Naive thymus-derived CD8-positive, alpha-beta T cell (primary cell): ENCODE measurements around the gene ROR1. TPM values are rescaled to one million over a fixed set of nuclear protein-coding genes. Genes with fewer than 3 reads are reported as not detected.
"Not testable (repeated sequence)": the region's sequence is repeated elsewhere in the genome, so short reads cannot be mapped to it uniquely, and the experiment has no call there.

Experiments
- ATAC-seq, 2 donors: fragments of 150-1000 bp; cut with Tn5 transposase in 1 of 2; sonication (Bioruptor Pico), chemical (Tn5 transposase) in 1 of 2; 1 replicate in 1 of 2; 2 replicates in 1 of 2; pipeline ENCODE4 v1.10.0; 2021; ENCODE audit warnings: mild to moderate bottlenecking in 2 of 2, moderate library complexity in 2 of 2
- POLR2A ChIA-PET: fragments of 350-600 bp; sonication (Branson Sonifier 250); formaldehyde crosslinking; loops from one replicate; lab custom pipeline; 2021; ENCODE audit warnings: antibody characterized with exemption; lab: Charles Lee
- DNase-seq, 10 donors: peaks; one replicate each; pipeline versions ENCODE4 v3.0.0 to v3.0.0-alpha.2; 2020 to 2022
- H3K27ac Mint-ChIP-seq, 10 donors: one replicate each; pipeline ENCODE4 v1.8.0; 2020 to 2022; ENCODE audit warnings: mild to moderate bottlenecking in 10 of 10, mixed read lengths in 10 of 10, moderate library complexity in 4 of 10, inconsistent platforms in 1 of 10
- H3K27me3 Mint-ChIP-seq, 5 donors: one replicate each; pipeline ENCODE4 v1.8.0; 2021 to 2022; ENCODE audit warnings: mixed read lengths in 5 of 5
- H3K36me3 Mint-ChIP-seq, 3 donors: one replicate each; pipeline ENCODE4 v1.8.0; 2020 to 2022; ENCODE audit warnings: mixed read lengths in 3 of 3, mild to moderate bottlenecking in 2 of 3, inconsistent platforms in 1 of 3
- H3K4me1 Mint-ChIP-seq, 4 donors: one replicate each; pipeline ENCODE4 v1.8.0; 2021 to 2022; ENCODE audit warnings: mixed read lengths in 4 of 4
- H3K4me3 Mint-ChIP-seq, 10 donors: one replicate each; pipeline ENCODE4 v1.8.0; 2020 to 2022; ENCODE audit warnings: mild to moderate bottlenecking in 10 of 10, mixed read lengths in 10 of 10, moderate library complexity in 6 of 10, inconsistent platforms in 1 of 10
- H3K9me3 Mint-ChIP-seq, 9 donors: one replicate each; pipeline ENCODE4 v1.8.0; 2020 to 2022; ENCODE audit warnings: mixed read lengths in 9 of 9, mild to moderate bottlenecking in 3 of 9, inconsistent platforms in 1 of 9, moderate library complexity in 1 of 9
- polyA plus RNA-seq, 3 donors: library from polyadenylated mRNA; unstranded; fragments of 300-500 nt; fragmentation: Illumina TruSeq; gene quantifications; one replicate each; pipeline ENCODE4 v1.2.3, GENCODE V29; 2021
- total RNA-seq, 8 experiments: library from RNA in 2 of 8; stranded (reverse) in 2 of 8; gene quantifications; one replicate each; pipeline ENCODE4 v1.2.3 and lab custom pipeline; 2021 to 2026

The ROR1 gene
- total and polyA plus RNA-seq, 5 experiments from 2014 or later, result 0.44 to 0.80 TPM; not detected in 3

GRCh38 chr1:64080941-64081562 is 307.2 kb downstream of the ROR1 start:
- no peaks in the 10 kb centered on the region for H3K36me3 Mint-ChIP-seq
- no peaks in the 10 kb centered on the region for H3K27me3 Mint-ChIP-seq
- H3K4me3 Mint-ChIP-seq, result no peak overlapping the region
- no peak overlapping the region for H3K27ac Mint-ChIP-seq
- POLR2A ChIA-PET, result no interaction called here
- H3K4me1 Mint-ChIP-seq, result no peaks in the 10 kb centered on the region
- ATAC-seq, result no peak
- H3K9me3 Mint-ChIP-seq, result no peaks in the 10 kb centered on the region
- no peak for DNase-seq

DNA sequence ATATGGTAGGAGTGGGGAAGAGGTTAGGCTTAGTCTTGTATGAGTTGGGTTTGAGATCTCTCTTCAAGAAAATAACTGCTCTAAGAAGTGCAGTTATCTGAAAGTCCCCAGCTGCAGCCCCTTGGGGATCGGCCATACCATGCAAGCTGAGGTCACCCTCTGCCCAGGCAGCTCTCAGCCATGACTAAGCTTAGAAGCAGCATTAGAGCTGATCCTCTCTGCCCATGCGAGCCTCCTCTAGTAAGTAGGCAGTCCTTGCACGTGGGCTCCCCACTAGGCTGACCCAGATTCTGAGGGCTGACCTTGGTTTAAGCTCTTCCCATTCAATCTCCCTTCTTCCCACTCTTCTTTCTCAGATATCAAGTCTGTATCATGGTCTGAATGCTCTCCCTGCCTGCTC is 308.6 kb downstream of the ROR1 start:
- no peak overlapping the region for H3K4me3 Mint-ChIP-seq
- H3K4me1 Mint-ChIP-seq, result no peaks in the 10 kb centered on the region
- H3K9me3 Mint-ChIP-seq, result no peaks in the 10 kb centered on the region
- H3K36me3 Mint-ChIP-seq, result no peaks in the 10 kb centered on the region
- H3K27me3 Mint-ChIP-seq, result no peaks in the 10 kb centered on the region
- ATAC-seq, result no peak
- no peak overlapping the region for H3K27ac Mint-ChIP-seq
- DNase-seq, result no peak
- POLR2A ChIA-PET, result no interaction called here

- Mint-ChIP-seq H3K27me3 (no peaks in the 10 kb centered on the region), H3K36me3 (no peaks in the 10 kb centered on the region), H3K4me3 (no peak overlapping the region), H3K4me1 (no peaks in the 10 kb centered on the region), H3K27ac (no peak overlapping the region), H3K9me3 (peaks cover 0 to 1% (median 0%) of the 10 kb centered on the region in 9 donors)
- DNase-seq, result no peak
- POLR2A ChIA-PET, result no interaction called here
- ATAC-seq, result no peak
Measured at GRCh38 chr1:64084451-64084850, 310.6 kb downstream of the ROR1 start.

- Mint-ChIP-seq H3K4me3 (no peak overlapping the region), H3K9me3 (peaks cover 0 to 7% (median 0%) of the 10 kb centered on the region in 9 donors), H3K4me1 (no peaks in the 10 kb centered on the region), H3K36me3 (no peaks in the 10 kb centered on the region), H3K27me3 (peaks cover 0 to 4% (median 0%) of the 10 kb centered on the region in 5 donors), H3K27ac (no peak overlapping the region)
- POLR2A ChIA-PET, result no interaction called here
- no peak for DNase-seq
- ATAC-seq, result no peak
Measured at GRCh38 chr1:64087768-64088167, 314.0 kb downstream of the ROR1 start.

DNA sequence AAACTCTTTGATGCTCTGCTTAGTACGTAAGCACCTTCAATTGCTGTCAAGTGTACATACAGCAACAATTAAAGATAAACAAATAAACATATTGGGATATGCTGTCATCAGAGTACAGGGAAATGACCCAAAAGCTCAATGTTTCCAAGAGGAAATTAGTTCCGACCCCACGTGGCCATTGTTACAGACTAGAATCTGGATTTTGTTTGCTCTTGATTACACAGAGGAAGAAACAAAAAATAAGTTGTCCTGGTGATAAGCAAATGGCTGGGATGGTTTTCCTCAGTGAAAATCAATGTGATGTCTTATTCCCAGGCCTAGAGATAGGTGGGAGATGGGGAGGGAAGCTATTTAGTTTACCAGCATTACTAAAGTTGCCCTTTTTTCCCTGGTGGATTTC is 316.6 kb downstream of the ROR1 start:
- Mint-ChIP-seq H3K9me3 (peaks cover 0 to 7% (median 0%) of the 10 kb centered on the region in 9 donors), H3K4me3 (no peak overlapping the region), H3K27ac (no peak overlapping the region), H3K4me1 (no peaks in the 10 kb centered on the region), H3K27me3 (peaks cover 0 to 4% (median 0%) of the 10 kb centered on the region in 5 donors), H3K36me3 (no peaks in the 10 kb centered on the region)
- no peak for DNase-seq
- ATAC-seq, result no peak
- POLR2A ChIA-PET, result no interaction called here

DNA sequence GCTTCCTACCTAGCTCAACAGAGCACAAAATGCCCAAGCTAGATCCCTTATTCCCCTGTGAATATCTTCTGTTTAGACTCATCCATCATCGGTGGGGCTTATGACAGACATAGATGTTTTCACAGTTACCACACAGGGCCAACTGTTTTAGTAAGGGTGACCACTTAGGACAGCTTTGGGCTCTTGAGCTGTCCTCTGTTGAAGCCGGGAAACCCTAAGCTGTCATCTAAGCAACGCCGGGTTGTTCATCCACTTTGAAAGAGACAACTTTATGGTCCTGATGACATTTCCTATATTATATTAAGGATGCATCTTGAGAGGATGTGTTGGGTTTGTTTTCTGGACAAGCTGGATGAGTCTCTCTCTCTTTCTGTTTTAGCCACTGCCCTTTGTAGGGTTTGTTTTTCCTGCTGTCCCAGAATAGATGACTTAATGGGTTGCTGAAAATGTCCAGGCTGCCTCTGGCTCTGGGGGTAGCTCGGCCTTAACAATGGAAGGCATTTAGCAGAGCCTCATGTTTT is 319.1 kb downstream of the ROR1 start:
- no peak overlapping the region for H3K27ac Mint-ChIP-seq
- no peak for ATAC-seq
- no peak overlapping the region for H3K4me3 Mint-ChIP-seq
- no peak for DNase-seq
- H3K27me3 Mint-ChIP-seq, result peaks cover 0 to 4% (median 0%) of the 10 kb centered on the region in 5 donors
- no peaks in the 10 kb centered on the region for H3K36me3 Mint-ChIP-seq
- H3K4me1 Mint-ChIP-seq, result no peaks in the 10 kb centered on the region
- POLR2A ChIA-PET, result no interaction called here
- peaks cover 0 to 7% (median 0%) of the 10 kb centered on the region in 9 donors for H3K9me3 Mint-ChIP-seq

DNA sequence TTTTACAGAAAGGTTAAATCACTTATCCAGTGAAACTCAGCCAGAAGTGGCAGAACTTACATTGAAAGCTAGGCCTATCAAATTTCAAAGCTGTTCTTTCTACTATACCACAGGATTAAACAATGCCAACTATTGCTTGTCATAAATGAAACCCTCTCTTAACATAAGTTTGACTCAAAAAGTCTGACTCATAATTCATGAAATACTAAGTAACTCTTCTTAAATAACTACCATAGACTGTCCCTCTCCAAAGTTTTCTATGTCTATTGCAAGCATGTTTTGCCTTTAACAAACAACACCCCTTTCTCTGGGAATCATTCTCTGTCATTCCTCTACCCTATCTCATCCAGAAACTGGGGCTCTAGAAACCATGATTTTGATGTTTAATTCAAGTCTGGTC is 320.1 kb downstream of the ROR1 start:
- no peak overlapping the region for H3K4me3 Mint-ChIP-seq
- DNase-seq (no peak), ATAC-seq (no peak)
- no peak overlapping the region for H3K27ac Mint-ChIP-seq
- peaks cover 0 to 7% (median 0%) of the 10 kb centered on the region in 9 donors for H3K9me3 Mint-ChIP-seq
- H3K36me3 Mint-ChIP-seq, result no peaks in the 10 kb centered on the region
- POLR2A ChIA-PET, result no interaction called here
- H3K27me3 Mint-ChIP-seq, result peaks cover 0 to 4% (median 0%) of the 10 kb centered on the region in 5 donors
- no peaks in the 10 kb centered on the region for H3K4me1 Mint-ChIP-seq

GRCh38 chr1:64095832-64096231 is 322.0 kb downstream of the ROR1 start:
- H3K9me3 Mint-ChIP-seq, result no peaks in the 10 kb centered on the region
- no peaks in the 10 kb centered on the region for H3K4me1 Mint-ChIP-seq
- ATAC-seq, result no peak
- H3K27ac Mint-ChIP-seq, result no peak overlapping the region
- H3K36me3 Mint-ChIP-seq, result no peaks in the 10 kb centered on the region
- no peak for DNase-seq
- POLR2A ChIA-PET, result no interaction called here
- H3K27me3 Mint-ChIP-seq, result peaks cover 0 to 4% (median 0%) of the 10 kb centered on the region in 5 donors
- no peak overlapping the region for H3K4me3 Mint-ChIP-seq

GRCh38 chr1:64097859-64098258 is 324.0 kb downstream of the ROR1 start:
- Mint-ChIP-seq H3K9me3 (no peaks in the 10 kb centered on the region), H3K27ac (peak overlapping the region in 1 of 10 donors; percentile 80), H3K27me3 (peaks cover 0 to 3% (median 0%) of the 10 kb centered on the region in 5 donors), H3K4me1 (no peaks in the 10 kb centered on the region), H3K36me3 (no peaks in the 10 kb centered on the region), H3K4me3 (no peak overlapping the region)
- ATAC-seq (no peak), DNase-seq (no peak)
- POLR2A ChIA-PET, result no interaction called here

DNA sequence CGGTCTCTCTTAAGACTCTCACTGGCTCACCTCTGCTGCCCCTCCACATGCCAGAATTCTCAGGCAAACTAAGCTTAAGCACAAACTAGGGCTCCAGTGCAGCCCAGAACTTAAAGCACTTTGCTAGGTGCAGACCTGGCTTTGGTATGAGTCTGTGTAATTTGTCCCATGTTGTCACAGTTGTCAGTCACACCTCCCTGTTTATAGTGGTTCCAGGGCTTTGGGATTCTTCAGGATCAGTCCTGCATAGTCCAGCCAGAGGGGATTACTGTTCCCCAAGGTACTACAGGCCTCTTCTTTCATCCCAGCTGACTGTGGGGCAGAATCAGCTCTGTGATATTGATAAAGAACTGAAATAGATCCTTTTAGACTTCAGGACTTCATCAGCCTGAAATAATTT is 324.6 kb downstream of the ROR1 start:
- no peaks in the 10 kb centered on the region for H3K4me1 Mint-ChIP-seq
- no peak overlapping the region for H3K27ac Mint-ChIP-seq
- H3K9me3 Mint-ChIP-seq, result no peaks in the 10 kb centered on the region
- H3K27me3 Mint-ChIP-seq, result peaks cover 0 to 3% (median 0%) of the 10 kb centered on the region in 5 donors
- no peak for DNase-seq
- no peak overlapping the region for H3K4me3 Mint-ChIP-seq
- ATAC-seq, result no peak
- H3K36me3 Mint-ChIP-seq, result no peaks in the 10 kb centered on the region
- POLR2A ChIA-PET, result no interaction called here

DNA sequence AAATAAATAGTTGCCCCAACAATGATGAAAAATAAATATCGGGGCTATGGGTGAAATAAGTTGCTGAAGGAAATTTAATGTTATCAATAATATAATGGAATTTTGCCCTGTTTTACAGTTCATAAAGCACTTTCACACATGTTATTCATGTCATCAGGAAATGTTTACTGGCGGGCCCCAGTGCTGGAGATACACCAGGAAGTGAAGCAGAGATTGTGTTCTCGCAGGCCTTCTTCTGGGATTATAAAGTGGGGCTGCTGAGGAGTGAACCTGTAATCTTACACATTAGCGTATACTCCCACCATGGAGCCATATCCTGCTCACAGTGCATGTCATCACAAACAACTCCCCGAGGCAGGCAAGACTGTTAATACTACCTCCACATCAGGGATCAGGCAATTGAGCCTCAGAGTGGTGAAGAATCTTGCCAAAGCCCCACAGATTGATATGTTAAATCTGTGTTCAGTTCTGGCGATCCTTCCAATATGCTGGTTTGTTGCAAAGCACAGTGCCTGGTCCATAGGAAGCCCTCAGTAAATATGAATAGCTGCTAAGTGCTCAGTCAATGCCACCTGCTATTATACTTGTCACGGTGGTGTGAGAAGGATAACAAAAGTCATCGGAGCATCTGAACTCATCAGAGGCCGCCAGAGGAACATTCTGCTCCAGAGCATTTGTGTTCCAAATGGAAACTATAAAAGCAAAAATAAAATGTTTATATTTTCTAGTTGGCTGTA is 325.2 kb downstream of the ROR1 start:
- Mint-ChIP-seq H3K36me3 (no peaks in the 10 kb centered on the region), H3K9me3 (no peaks in the 10 kb centered on the region), H3K27me3 (peaks cover 0 to 3% (median 0%) of the 10 kb centered on the region in 5 donors), H3K27ac (no peak overlapping the region), H3K4me1 (no peaks in the 10 kb centered on the region), H3K4me3 (no peak overlapping the region)
- no peak for DNase-seq
- POLR2A ChIA-PET, result no interaction called here
- no peak for ATAC-seq

- Mint-ChIP-seq H3K4me3 (no peak overlapping the region), H3K36me3 (no peaks in the 10 kb centered on the region), H3K27me3 (peaks cover 0 to 3% (median 0%) of the 10 kb centered on the region in 5 donors), H3K9me3 (peaks cover 0 to 4% (median 0%) of the 10 kb centered on the region in 9 donors), H3K4me1 (no peaks in the 10 kb centered on the region), H3K27ac (no peak overlapping the region)
- POLR2A ChIA-PET, result no interaction called here
- DNase-seq (no peak), ATAC-seq (no peak)
Measured at GRCh38 chr1:64100791-64101190, 327.0 kb downstream of the ROR1 start.

DNA sequence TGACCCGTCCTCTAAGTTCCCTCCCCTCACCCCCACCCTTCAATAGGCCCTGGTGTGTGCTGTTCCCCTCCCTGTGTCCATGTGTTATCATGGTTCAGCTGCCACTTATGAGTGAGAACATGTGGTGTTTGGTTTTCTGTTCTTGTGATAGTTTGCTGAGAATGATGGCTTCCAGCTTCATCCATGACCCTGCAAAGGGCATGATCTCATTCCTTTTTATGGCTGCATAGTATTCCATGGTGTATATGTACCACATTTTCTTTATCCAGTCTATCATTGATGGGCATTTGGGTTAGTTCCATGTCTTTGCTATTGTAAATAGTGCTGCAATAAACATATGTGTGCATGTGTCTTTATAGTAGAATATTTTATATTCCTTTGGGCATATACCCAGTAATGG is 330.8 kb downstream of the ROR1 start:
- H3K27ac Mint-ChIP-seq, H3K36me3 Mint-ChIP-seq, ATAC-seq, H3K4me1 Mint-ChIP-seq, H3K27me3 Mint-ChIP-seq, H3K9me3 Mint-ChIP-seq, POLR2A ChIA-PET, DNase-seq, H3K4me3 Mint-ChIP-seq: not testable (repeated sequence)
